GM12892 (cell line): ENCODE measurements around the gene ZNF154.
"Not testable (repeated sequence)": the region's sequence is repeated elsewhere in the genome, so short reads cannot be mapped to it uniquely, and the experiment has no call there.

Experiments
- POLR2A ChIP-seq: IDR thresholded peaks from 2 replicates; pipeline ENCODE4 v1.6.1; 2011; ENCODE audit warnings: low read depth, low read length, control low read depth
- POLR2AphosphoS5 ChIP-seq: IDR thresholded peaks from 2 replicates; pipeline ENCODE4 v1.6.1; 2011; ENCODE audit warnings: low read depth, low read length, control low read depth

- TF ChIP-seq POLR2A, POLR2AphosphoS5: not testable (repeated sequence)
Measured at GRCh38 chr19:57738770-57739169, 29.8 kb upstream of the ZNF154 start.
